IPS-20b (cell line): Measurements from ENCODE around the gene KCNH8.
"Not testable (repeated sequence)": the region's sequence is repeated elsewhere in the genome, so short reads cannot be mapped to it uniquely, and the experiment has no call there.

Experiments used
- H3K27ac ChIP-seq: one replicate; pipeline ENCODE4 v1.5.1; 2013; ENCODE audit warnings: low read length
- H3K27me3 ChIP-seq: 2 replicates; pipeline ENCODE4 v1.6.1; 2013; ENCODE audit warnings: mild to moderate bottlenecking, low read length, inconsistent platforms; ENCODE audit not compliant: insufficient read depth
- H3K36me3 ChIP-seq: 2 replicates; pipeline ENCODE4 v1.6.1; 2013; ENCODE audit warnings: low read depth, mild to moderate bottlenecking, inconsistent platforms, low read length, moderate library complexity; ENCODE audit not compliant: insufficient read depth
- H3K4me1 ChIP-seq: 2 replicates; pipeline ENCODE4 v1.6.1; 2013; ENCODE audit warnings: mild to moderate bottlenecking, control low read depth, inconsistent platforms, low read length, moderate library complexity; ENCODE audit not compliant: insufficient read depth
- H3K4me3 ChIP-seq: 2 replicates; pipeline ENCODE4 v1.5.1; 2013; ENCODE audit warnings: mild to moderate bottlenecking, low read length, inconsistent platforms
- H3K9ac ChIP-seq: 2 replicates; pipeline ENCODE4 v1.6.1; 2013; ENCODE audit warnings: low read depth, mild to moderate bottlenecking, inconsistent platforms, low read length, moderate library complexity
- H3K9me3 ChIP-seq: 2 replicates; pipeline ENCODE4 v1.6.1; 2013; ENCODE audit warnings: mild to moderate bottlenecking, low read depth, low read length, inconsistent platforms; ENCODE audit not compliant: insufficient read depth

KCNH8 gene

DNA sequence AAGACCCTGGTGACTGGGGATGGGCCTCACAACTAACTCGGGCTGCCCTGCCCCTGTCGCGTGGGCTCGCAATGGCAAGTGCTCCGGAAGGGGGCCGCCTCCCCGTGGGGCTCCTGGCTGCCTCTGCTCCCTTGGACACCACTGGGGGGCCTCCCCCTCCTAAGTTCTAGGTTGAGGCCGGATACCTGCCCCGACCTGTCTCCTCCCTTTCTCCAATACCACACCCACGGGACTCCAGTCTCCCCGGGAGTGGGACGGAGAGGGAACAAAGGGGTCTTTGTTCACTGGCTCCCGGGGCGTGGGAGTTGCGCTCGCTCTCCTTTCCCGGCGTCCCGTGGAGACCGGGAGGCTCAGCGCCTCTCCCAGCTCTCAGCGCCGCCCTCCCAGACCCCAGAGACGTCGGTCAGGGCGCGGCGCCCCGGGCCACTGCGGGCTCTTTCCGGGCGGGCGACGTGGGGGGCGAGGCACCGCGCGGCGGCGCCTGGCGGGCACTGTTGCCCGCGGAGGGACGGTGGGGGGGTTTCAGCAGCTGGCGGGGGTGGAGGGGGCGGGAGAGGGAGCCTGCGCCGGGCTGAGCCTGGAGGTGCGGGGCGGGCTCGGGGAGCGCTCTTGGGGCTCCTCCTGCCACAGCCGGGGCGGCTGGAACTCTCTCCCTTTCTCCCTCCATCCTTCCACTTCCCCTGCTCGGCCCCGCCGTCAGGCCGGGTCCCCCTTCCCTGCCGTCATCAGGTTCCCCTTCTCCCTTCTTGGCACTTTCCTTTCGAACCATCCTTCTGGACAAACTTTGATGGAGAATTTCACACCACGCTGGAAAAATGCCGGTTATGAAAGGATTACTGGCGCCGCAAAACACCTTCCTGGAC, at the start of gene KCNH8:
TSS of gene KCNH8 (plus strand) at position 606 of the 863 bp plus-strand sequence. CDS start at position 816, 210 bp downstream.
- Histone ChIP-seq H3K36me3 (no peaks in the 10 kb centered on the region), H3K4me3 (peak within 1 kb of the TSS; percentile 97), H3K4me1 (no peaks in the 10 kb centered on the region), H3K27me3 (peaks cover 15% of the 10 kb centered on the region), H3K9ac (peak within 1 kb of the TSS; percentile 92; the same call in 1 of the 2 replicates), H3K27ac (no peak within 1 kb of the TSS), H3K9me3 (no peaks in the 10 kb centered on the region)

DNA sequence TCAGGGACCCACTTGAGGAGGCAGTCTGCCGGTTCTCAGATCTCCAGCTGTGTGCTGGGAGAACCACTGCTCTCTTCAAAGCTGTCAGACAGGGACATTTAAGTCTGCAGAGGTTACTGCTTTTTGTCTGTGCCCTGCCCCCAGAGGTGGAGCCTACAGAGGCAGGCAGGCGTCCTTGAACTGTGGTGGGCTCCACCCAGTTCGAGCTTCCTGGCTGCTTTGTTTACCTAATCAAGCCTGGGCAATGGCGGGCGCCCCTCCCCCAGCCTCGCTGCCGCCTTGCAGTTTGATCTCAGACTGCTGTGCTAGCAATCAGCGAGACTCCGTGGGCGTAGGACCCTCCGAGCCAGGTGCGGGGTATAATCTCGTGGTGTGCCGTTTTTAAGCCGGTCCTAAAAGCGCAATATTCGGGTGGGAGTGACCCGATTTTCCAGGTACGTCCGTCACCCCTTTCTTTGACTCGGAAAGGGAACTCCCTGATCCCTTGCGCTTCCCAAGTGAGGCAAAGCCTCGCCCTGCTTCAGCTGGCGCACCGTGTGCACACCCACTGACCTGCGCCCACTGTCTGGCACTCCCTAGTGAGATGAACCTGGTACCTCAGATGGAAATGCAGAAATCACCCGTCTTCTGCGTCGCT, 45.5 kb upstream of the KCNH8 start:
- not testable (repeated sequence) for H3K36me3 ChIP-seq, H3K4me1 ChIP-seq, H3K9me3 ChIP-seq, H3K27ac ChIP-seq, H3K9ac ChIP-seq, H3K27me3 ChIP-seq
- H3K4me3 ChIP-seq: peak overlapping the region; percentile 43; the same call in 1 of the 2 replicates

DNA sequence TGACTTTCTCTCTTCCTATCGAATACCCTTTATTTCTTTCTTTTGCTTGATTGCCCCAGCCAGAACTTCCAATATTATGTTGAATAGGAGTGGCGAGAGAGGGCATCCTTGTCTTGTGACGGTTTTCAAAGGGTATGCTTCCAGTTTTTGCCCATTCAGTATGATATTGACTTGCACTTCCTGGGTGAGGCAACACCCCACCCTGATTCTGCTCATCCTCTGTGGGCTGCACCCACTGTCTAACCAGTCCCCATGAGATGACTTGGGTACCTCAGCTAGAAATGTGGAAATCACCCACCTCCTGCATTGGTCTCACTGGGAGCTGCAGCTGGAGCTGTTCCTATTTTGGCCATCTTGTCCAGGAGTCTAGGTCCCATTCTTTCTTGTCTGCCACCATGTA, 44.8 kb upstream of the KCNH8 start:
- Histone ChIP-seq H3K27me3 (no peaks in the 10 kb centered on the region), H3K27ac (no peak overlapping the region), H3K36me3 (no peaks in the 10 kb centered on the region), H3K9me3 (peaks cover 8% of the 10 kb centered on the region; the same call in 1 of the 2 replicates), H3K4me3 (0 out of 2 replicates have a peak overlapping the region, but pooled peaks have one; percentile 15), H3K4me1 (no peaks in the 10 kb centered on the region), H3K9ac (no peak overlapping the region)

DNA sequence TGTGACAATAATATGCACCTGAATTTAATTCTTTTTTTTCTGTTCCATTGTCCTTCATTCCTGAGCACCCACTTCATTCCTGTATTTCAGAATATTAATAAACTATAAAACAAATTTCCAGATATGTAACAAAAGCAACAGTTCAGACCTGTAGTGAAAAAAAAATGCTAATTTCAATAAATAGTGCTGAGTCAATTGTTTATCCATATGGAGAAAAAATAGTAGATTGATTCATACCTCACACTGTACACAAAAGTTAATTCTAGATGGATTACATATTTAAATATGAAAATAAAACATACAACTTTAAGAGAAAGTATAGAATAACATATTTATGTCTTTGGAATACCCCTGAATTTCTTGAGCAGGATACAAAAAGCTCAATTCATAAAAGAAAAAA, 43.9 kb upstream of the KCNH8 start:
- no peaks in the 10 kb centered on the region for H3K27me3 ChIP-seq
- peaks cover 8% of the 10 kb centered on the region; the same call in 1 of the 2 replicates for H3K9me3 ChIP-seq
- no peak overlapping the region for H3K4me3 ChIP-seq
- H3K27ac ChIP-seq: no peak overlapping the region
- H3K4me1 ChIP-seq: no peaks in the 10 kb centered on the region
- no peak overlapping the region for H3K9ac ChIP-seq
- no peaks in the 10 kb centered on the region for H3K36me3 ChIP-seq

DNA sequence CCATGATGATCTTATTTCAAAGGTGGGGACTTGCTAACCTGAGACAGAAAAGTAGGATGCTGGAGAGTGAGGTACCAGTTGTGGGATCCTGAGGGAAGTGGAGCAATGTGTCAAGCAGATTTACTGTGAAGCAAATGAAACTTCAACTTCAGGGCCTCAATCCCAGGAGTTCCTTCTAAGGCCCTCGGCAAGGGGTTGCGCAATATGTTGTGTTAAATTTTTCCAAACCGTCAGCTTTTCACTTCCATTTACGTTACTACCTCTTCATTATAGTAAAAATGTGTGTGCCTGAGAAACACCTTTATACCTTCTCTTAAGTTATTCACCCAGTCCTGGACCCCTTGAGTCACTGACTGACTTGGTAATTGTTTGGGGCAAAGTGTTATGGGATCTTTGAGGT, 42.5 kb upstream of the KCNH8 start:
- H3K9ac ChIP-seq: no peak overlapping the region
- peaks cover 8% of the 10 kb centered on the region; the same call in 1 of the 2 replicates for H3K9me3 ChIP-seq
- H3K4me3 ChIP-seq: no peak overlapping the region
- H3K27me3 ChIP-seq: no peaks in the 10 kb centered on the region
- H3K36me3 ChIP-seq: no peaks in the 10 kb centered on the region
- no peaks in the 10 kb centered on the region for H3K4me1 ChIP-seq
- no peak overlapping the region for H3K27ac ChIP-seq

DNA sequence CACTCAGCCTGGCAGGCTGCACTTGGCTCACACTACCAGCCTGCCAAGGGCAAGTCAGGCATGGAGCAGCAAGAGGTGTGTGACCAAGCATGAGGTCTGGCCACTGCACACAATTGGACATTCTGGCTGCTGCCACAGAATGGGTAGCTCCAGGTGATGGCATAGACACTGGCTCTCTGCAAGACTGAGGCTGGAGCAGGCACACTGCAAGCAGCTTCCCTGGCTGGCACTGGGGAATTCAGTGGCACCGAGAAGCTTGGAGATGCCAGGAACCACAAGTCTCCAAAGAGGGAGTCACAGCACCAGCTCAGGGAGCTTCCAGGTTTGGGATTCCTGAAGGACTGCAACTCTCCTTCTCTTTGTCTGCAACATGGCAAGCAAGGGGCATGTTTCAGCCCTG, 42.0 kb upstream of the KCNH8 start:
- H3K4me1 ChIP-seq: no peaks in the 10 kb centered on the region
- peaks cover 8% of the 10 kb centered on the region; the same call in 1 of the 2 replicates for H3K9me3 ChIP-seq
- H3K36me3 ChIP-seq: no peaks in the 10 kb centered on the region
- H3K4me3 ChIP-seq: no peak overlapping the region
- H3K27ac ChIP-seq: no peak overlapping the region
- no peaks in the 10 kb centered on the region for H3K27me3 ChIP-seq
- no peak overlapping the region for H3K9ac ChIP-seq

DNA sequence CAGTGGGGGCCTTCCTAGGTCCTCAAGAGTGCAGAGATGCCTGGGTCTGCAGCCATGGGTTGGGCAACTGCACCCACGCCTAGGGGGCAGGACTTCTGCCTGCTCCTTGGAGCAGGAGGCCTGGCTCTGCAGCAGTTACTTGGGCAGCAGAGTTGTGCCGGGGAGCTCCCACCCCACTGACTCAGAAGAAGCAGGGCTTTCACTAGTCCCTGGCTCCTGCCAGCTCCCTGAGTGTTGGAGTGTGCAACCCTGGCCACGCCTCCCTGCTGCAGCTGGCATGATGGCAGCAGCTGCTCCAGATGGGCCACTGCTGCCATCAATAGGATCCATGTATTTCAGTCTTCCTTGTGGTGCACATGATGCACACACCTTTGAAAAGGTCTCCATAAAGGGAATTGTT, 40.6 kb upstream of the KCNH8 start:
- H3K27me3 ChIP-seq: no peaks in the 10 kb centered on the region

DNA sequence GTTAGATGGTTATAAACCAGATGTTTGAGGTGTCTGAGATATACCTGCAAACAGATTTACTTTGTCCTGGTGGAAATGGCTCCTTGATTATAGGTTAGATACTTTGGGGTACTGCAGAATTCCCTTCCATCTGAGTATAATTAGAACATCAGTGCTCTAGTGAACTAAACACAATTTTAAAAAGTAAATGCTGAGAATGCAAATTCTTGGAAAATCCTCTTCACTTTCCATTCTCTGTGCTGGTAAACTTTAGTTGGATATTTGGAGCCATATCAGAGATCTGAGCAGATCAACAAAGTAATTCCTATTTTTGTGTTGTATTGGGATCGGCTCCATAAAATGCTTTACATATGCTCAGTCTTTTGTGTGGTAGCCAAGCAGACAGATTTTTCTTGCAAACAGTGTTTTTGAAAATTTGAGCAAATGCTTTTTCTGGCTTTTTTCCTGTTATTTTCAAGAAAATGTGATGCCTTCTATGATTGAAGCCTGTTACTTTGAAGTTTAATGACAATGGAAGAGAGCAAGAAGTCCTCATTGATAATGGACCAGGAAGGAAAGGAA, 37.9 kb upstream of the KCNH8 start:
- H3K9ac ChIP-seq: no peak overlapping the region
- H3K9me3 ChIP-seq: peaks cover 8% of the 10 kb centered on the region; the same call in 1 of the 2 replicates
- H3K4me3 ChIP-seq: no peak overlapping the region
- no peaks in the 10 kb centered on the region for H3K27me3 ChIP-seq
- no peak overlapping the region for H3K27ac ChIP-seq
- no peaks in the 10 kb centered on the region for H3K36me3 ChIP-seq
- H3K4me1 ChIP-seq: no peaks in the 10 kb centered on the region

More for the DNA sequence above, 40.6 kb upstream of the KCNH8 start:
- no peak overlapping the region for H3K9ac ChIP-seq
- H3K4me3 ChIP-seq: no peak overlapping the region
- H3K36me3 ChIP-seq: no peaks in the 10 kb centered on the region
- no peaks in the 10 kb centered on the region for H3K4me1 ChIP-seq
- no peak overlapping the region for H3K27ac ChIP-seq
- peaks cover 8% of the 10 kb centered on the region; the same call in 1 of the 2 replicates for H3K9me3 ChIP-seq

DNA sequence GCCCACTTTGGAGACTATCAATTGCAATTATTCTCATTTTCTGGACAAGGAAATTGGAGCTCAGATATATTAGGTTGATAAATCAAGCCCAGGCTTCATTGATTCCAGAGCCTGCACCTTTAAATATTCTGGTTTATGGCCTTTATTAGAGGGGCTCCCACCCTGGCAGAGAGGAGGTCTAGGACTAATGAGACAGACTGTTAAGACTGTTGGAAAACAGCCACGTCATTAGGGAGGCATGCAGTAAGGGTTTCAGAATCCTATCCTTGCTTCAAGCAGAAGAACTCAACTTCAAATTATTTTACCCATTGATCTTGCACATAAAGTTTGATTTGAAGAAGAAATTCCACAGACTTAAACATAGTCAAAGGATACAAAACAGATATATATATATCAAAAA, 33.8 kb upstream of the KCNH8 start:
- Histone ChIP-seq H3K4me1 (no peaks in the 10 kb centered on the region), H3K27ac (no peak overlapping the region), H3K9ac (no peak overlapping the region), H3K27me3 (no peaks in the 10 kb centered on the region), H3K4me3 (no peak overlapping the region), H3K9me3 (0 out of 2 replicates have a peak, but pooled peaks cover 3% of the 10 kb centered on the region), H3K36me3 (no peaks in the 10 kb centered on the region)

DNA sequence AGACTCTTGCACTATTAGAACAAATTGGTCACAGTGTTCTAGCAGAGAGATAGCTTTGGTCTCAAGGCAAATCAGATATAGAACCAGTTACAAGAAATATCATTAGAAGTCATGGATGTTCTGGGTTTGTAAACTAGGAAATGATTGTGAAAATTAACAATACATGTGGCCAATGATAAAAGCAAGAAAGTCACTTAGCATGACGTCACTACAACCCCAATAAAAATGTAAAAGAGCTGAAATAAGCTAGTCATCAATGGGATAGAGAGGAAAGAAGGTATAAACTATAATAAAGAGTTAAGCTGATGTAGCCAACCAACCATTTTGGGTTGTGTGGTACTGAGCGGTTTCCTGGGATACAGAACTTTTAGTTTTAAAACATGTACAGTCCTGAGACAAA, 32.1 kb upstream of the KCNH8 start:
- Histone ChIP-seq H3K9ac (no peak overlapping the region), H3K4me1 (no peaks in the 10 kb centered on the region), H3K27me3 (no peaks in the 10 kb centered on the region), H3K4me3 (no peak overlapping the region), H3K36me3 (no peaks in the 10 kb centered on the region), H3K9me3 (0 out of 2 replicates have a peak, but pooled peaks cover 3% of the 10 kb centered on the region), H3K27ac (no peak overlapping the region)

DNA sequence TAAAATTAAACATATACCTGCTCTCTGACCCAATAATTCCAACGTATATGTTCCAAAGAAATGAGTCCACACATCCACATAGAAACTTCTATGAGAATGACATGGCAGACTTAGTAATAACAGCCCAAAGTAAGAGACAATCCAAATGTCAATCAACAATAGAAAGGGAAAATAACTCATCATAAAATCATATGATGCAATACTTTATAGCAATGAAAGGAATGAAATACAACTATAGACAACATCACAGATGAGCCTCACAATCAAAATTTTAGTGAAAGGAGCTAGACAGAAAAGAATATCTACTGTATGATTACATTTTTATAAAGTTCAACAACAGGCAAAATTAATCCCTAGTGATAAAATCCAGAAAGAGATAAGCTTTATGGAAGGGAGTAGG, 23.6 kb upstream of the KCNH8 start:
- Histone ChIP-seq H3K36me3 (no peaks in the 10 kb centered on the region), H3K9ac (no peak overlapping the region), H3K27ac (no peak overlapping the region), H3K27me3 (no peaks in the 10 kb centered on the region), H3K9me3 (no peaks in the 10 kb centered on the region), H3K4me1 (no peaks in the 10 kb centered on the region), H3K4me3 (no peak overlapping the region)
